CD14-positive monocyte (primary cell): ENCODE results near the gene ZNF407. TPM values are rescaled to one million over a fixed set of nuclear protein-coding genes. Genes with fewer than 3 reads are reported as not detected.

ENCODE experiments used
- DNase-seq, 3 donors: peaks; one replicate each; pipeline ENCODE4 v3.0.0-alpha.2; 2011 to 2022
- H2AFZ ChIP-seq: 2 replicates; pipeline ENCODE4 v1.6.0; 2012; ENCODE audit warnings: mild to moderate bottlenecking, low read depth, low read length, inconsistent platforms; ENCODE audit not compliant: insufficient read depth, poor library complexity, severe bottlenecking
- H3K27ac ChIP-seq, 2 donors: 1 replicate in 1 of 2; 2 replicates in 1 of 2; pipeline ENCODE4 v1.5.1; 2012 to 2013; ENCODE audit warnings: low read length in 2 of 2, control low read depth in 1 of 2, inconsistent platforms in 1 of 2, low read depth in 1 of 2, mild to moderate bottlenecking in 1 of 2
- H3K27me3 ChIP-seq, 2 donors: one replicate each; pipeline versions ENCODE4 v1.6.0 to v1.6.1; 2011 to 2013; ENCODE audit warnings: low read length in 2 of 2; ENCODE audit not compliant: control insufficient read depth in 2 of 2, insufficient read depth in 2 of 2
- H3K36me3 ChIP-seq, 2 donors: replicated peaks in 1 of 2; 1 replicate in 1 of 2; 2 replicates in 1 of 2; pipeline versions ENCODE4 v1.5.1 to v1.6.1; 2012 to 2013; ENCODE audit warnings: low read length in 2 of 2, control low read depth in 1 of 2, inconsistent platforms in 1 of 2, mild to moderate bottlenecking in 1 of 2; ENCODE audit not compliant: insufficient read depth in 2 of 2, control insufficient read depth in 1 of 2
- H3K4me1 ChIP-seq, 2 donors: 1 replicate in 1 of 2; 2 replicates in 1 of 2; pipeline versions ENCODE4 v1.5.1 to v1.6.1; 2012 to 2013; ENCODE audit warnings: low read length in 2 of 2, control low read depth in 1 of 2, inconsistent platforms in 1 of 2, mild to moderate bottlenecking in 1 of 2, moderate library complexity in 1 of 2; ENCODE audit not compliant: insufficient read depth in 2 of 2, control insufficient read depth in 1 of 2
- H3K4me2 ChIP-seq: replicated peaks from 2 replicates; pipeline ENCODE3; 2012; ENCODE audit warnings: low read length, moderate library complexity, mild to moderate bottlenecking; ENCODE audit not compliant: poor library complexity, severe bottlenecking; ENCODE audit errors: extremely low read depth
- H3K4me3 ChIP-seq, 3 experiments: fragments of 200-600 bp in 1 of 3; sonication (generic) in 1 of 3; replicated peaks in 1 of 3; 1 replicate in 2 of 3; 2 replicates in 1 of 3; pipeline ENCODE4 v1.5.1; 2011 to 2013; ENCODE audit warnings: low read length in 3 of 3, mild to moderate bottlenecking in 3 of 3, control low read depth in 2 of 3, low read depth in 2 of 3, inconsistent platforms in 1 of 3, moderate library complexity in 1 of 3
- H3K79me2 ChIP-seq: 2 replicates; pipeline ENCODE4 v1.6.0; 2012; ENCODE audit warnings: mild to moderate bottlenecking, control low read depth, inconsistent platforms, low read length, moderate library complexity; ENCODE audit not compliant: insufficient read depth
- H3K9ac ChIP-seq: 2 replicates; pipeline ENCODE4 v1.6.0; 2017; ENCODE audit warnings: low read length, mild to moderate bottlenecking; ENCODE audit not compliant: insufficient read depth, poor library complexity, severe bottlenecking
- H3K9me3 ChIP-seq, 2 donors: replicated peaks in 1 of 2; 1 replicate in 1 of 2; 2 replicates in 1 of 2; pipeline versions ENCODE4 v1.5.1 to v1.6.1; 2012 to 2013; ENCODE audit warnings: low read length in 2 of 2, control low read depth in 1 of 2; ENCODE audit not compliant: control insufficient read depth in 1 of 2, insufficient read depth in 1 of 2
- H4K20me1 ChIP-seq: 2 replicates; pipeline ENCODE4 v1.6.0; 2012; ENCODE audit warnings: mild to moderate bottlenecking, low read length, control low read depth, moderate library complexity; ENCODE audit not compliant: insufficient read depth
- H3K27ac Mint-ChIP-seq, 7 donors: one replicate each; pipeline ENCODE4 v1.8.0; 2020; ENCODE audit warnings: mild to moderate bottlenecking in 7 of 7, mixed read lengths in 7 of 7, moderate library complexity in 6 of 7, inconsistent platforms in 2 of 7
- H3K27me3 Mint-ChIP-seq, 3 donors: one replicate each; pipeline ENCODE4 v1.8.0; 2021 to 2022; ENCODE audit warnings: low read depth in 3 of 3, mild to moderate bottlenecking in 3 of 3, mixed read lengths in 3 of 3, moderate library complexity in 3 of 3, inconsistent platforms in 1 of 3
- H3K36me3 Mint-ChIP-seq, 2 donors: one replicate each; pipeline ENCODE4 v1.8.0; 2020; ENCODE audit warnings: mixed read lengths in 2 of 2, inconsistent platforms in 1 of 2, mild to moderate bottlenecking in 1 of 2
- H3K4me1 Mint-ChIP-seq: one replicate; pipeline ENCODE4 v1.8.0; 2020; ENCODE audit warnings: mild to moderate bottlenecking, mixed read lengths
- H3K4me3 Mint-ChIP-seq, 2 donors: one replicate each; pipeline ENCODE4 v1.8.0; 2020; ENCODE audit warnings: mild to moderate bottlenecking in 2 of 2, mixed read lengths in 2 of 2, moderate library complexity in 1 of 2
- H3K9me3 Mint-ChIP-seq, 7 donors: one replicate each; pipeline ENCODE4 v1.8.0; 2020 to 2022; ENCODE audit warnings: mixed read lengths in 7 of 7, mild to moderate bottlenecking in 6 of 7, moderate library complexity in 6 of 7, inconsistent platforms in 2 of 7
- WGBS: methylation state at CpG from one replicate; pipeline ENCODE4 v1.1.5; 2013; ENCODE audit warnings: missing lambda C conversion rate; ENCODE audit not compliant: insufficient coverage; 5-methylcytosine and 5-hydroxymethylcytosine counted together
- intact Hi-C, 2 donors: fragments of 100-400 bp; cut with micrococcal nuclease; formaldehyde crosslinking; loops; one replicate each; pipeline versions ENCODE4 v1.15.0 to v1.15.1; 2023
- polyA plus RNA-seq, 3 donors: library from polyadenylated mRNA; depleted of rRNA in 1 of 3; unstranded in 2 of 3; stranded (reverse) in 1 of 3; fragments of 300-500 nt in 2 of 3; fragments of >200 nt in 1 of 3; fragmentation: Illumina TruSeq in 2 of 3; gene quantifications; 1 replicate in 2 of 3; 2 replicates in 1 of 3; pipeline ENCODE4 v1.2.3, GENCODE V29; 2012 to 2021
- TF ChIP-seq, protein P1 (sequence below): fragments of 200-600 bp; IDR thresholded peaks from one replicate; pipeline ENCODE4 v1.8.0; 2022; ENCODE audit warnings: antibody characterized with exemption, mild to moderate bottlenecking

Gene ZNF407
- polyA plus RNA-seq, 3 donors = 1.3 to 3.6 (median 1.6) TPM

DNA sequence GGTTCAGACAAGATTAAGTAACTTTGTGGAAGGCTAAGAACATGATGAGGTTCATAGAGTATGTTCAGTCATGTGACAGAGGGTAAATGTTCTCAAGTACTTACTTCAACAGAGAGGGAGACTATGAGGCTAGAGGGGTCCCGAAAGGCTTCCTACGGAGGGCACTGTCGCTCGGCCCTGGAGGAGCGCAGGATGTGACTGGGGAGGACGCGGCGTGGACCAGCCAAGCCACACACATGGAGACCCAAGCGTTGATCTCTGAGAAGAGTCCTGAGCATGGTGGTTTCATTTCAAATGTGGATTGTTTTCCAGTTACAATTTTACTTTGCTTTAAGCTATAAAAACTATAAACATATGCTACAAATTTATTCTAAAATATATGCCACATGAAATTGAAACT, 383.8 kb downstream of the ZNF407 start:
- no peak overlapping the region for H3K9ac ChIP-seq
- H3K36me3 Mint-ChIP-seq = peaks cover 9 to 14% of the 10 kb centered on the region in 2 donors
- H3K4me3 ChIP-seq = no peak overlapping the region
- H3K36me3 ChIP-seq = no peaks in the 10 kb centered on the region
- no peaks in the 10 kb centered on the region for H3K9me3 ChIP-seq
- 93% methylated on average over 3 of the region's 9 CpGs for WGBS
- intact Hi-C loops = no loop called here
- no peak overlapping the region for H3K4me3 Mint-ChIP-seq
- no peaks in the 10 kb centered on the region for H4K20me1 ChIP-seq
- no peaks in the 10 kb centered on the region for H3K27me3 Mint-ChIP-seq
- H3K9me3 Mint-ChIP-seq = no peaks in the 10 kb centered on the region
- peaks cover 18 to 20% of the 10 kb centered on the region in 2 donors for H3K4me1 ChIP-seq
- no peak overlapping the region for H3K27ac ChIP-seq
- H3K4me2 ChIP-seq = no peak overlapping the region
- no peaks in the 10 kb centered on the region for H3K79me2 ChIP-seq
- no peak for DNase-seq
- TF ChIP-seq, protein P1, sequence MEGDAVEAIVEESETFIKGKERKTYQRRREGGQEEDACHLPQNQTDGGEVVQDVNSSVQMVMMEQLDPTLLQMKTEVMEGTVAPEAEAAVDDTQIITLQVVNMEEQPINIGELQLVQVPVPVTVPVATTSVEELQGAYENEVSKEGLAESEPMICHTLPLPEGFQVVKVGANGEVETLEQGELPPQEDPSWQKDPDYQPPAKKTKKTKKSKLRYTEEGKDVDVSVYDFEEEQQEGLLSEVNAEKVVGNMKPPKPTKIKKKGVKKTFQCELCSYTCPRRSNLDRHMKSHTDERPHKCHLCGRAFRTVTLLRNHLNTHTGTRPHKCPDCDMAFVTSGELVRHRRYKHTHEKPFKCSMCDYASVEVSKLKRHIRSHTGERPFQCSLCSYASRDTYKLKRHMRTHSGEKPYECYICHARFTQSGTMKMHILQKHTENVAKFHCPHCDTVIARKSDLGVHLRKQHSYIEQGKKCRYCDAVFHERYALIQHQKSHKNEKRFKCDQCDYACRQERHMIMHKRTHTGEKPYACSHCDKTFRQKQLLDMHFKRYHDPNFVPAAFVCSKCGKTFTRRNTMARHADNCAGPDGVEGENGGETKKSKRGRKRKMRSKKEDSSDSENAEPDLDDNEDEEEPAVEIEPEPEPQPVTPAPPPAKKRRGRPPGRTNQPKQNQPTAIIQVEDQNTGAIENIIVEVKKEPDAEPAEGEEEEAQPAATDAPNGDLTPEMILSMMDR = no peak
- peaks cover 22% of the 10 kb centered on the region for H3K4me1 Mint-ChIP-seq
- no peaks in the 10 kb centered on the region for H3K27me3 ChIP-seq
- H2AFZ ChIP-seq = no peak overlapping the region
- H3K27ac Mint-ChIP-seq = peak overlapping the region in 2 of 7 donors; percentile 27 to 63

- peaks cover 9 to 13% of the 10 kb centered on the region in 2 donors for H3K36me3 Mint-ChIP-seq
- H3K4me2 ChIP-seq = peak overlapping the region; percentile 25
- H3K36me3 ChIP-seq = no peaks in the 10 kb centered on the region
- no peaks in the 10 kb centered on the region for H3K27me3 Mint-ChIP-seq
- no peak overlapping the region for H3K4me3 ChIP-seq
- H3K4me1 ChIP-seq = peaks cover 18 to 20% of the 10 kb centered on the region in 2 donors
- H3K4me1 Mint-ChIP-seq = peaks cover 22% of the 10 kb centered on the region
- peak; percentile 74 to 90 (median 88) for DNase-seq
- intact Hi-C loops = loop anchor here in 1 of 2 donors (1.0 kb wide), 1 partner anchor 9 kb away; no protein-coding TSS in a partner anchor
- H3K27me3 ChIP-seq = no peaks in the 10 kb centered on the region
- H3K9ac ChIP-seq = peak overlapping the region; percentile 56
- peak overlapping the region; percentile 95 for H3K27ac ChIP-seq
- no peaks in the 10 kb centered on the region for H3K79me2 ChIP-seq
- H3K9me3 ChIP-seq = no peaks in the 10 kb centered on the region
- H4K20me1 ChIP-seq = no peaks in the 10 kb centered on the region
- TF ChIP-seq, protein P1 = no peak
- H3K9me3 Mint-ChIP-seq = no peaks in the 10 kb centered on the region
- H3K4me3 Mint-ChIP-seq = peak overlapping the region in 1 of 2 donors; percentile 67
- 80% methylated on average over 1 of the region's 6 CpGs for WGBS
- H2AFZ ChIP-seq = peak overlapping the region; percentile 56
- H3K27ac Mint-ChIP-seq = peak overlapping the region; percentile 94 to 99 (median 98)
Observed at GRCh38 chr18:74982946-74983635, 385.4 kb downstream of the ZNF407 start.
